Common myeloid progenitor, CD34-positive (primary cell): ENCODE data around the gene DSG2. TPM values are rescaled to one million over a fixed set of nuclear protein-coding genes. Genes with fewer than 3 reads are reported as not detected.

Experiments
- CTCF ChIA-PET: fragments of 350-600 bp; sonication (Branson Sonifier 250); formaldehyde crosslinking; loops from one replicate; lab custom pipeline; 2021; ENCODE audit warnings: antibody characterized with exemption; lab: Charles Lee
- POLR2A ChIA-PET: fragments of 350-600 bp; sonication (Branson Sonifier 250); formaldehyde crosslinking; loops from one replicate; lab custom pipeline; 2021; ENCODE audit warnings: antibody characterized with exemption; lab: Charles Lee
- DNase-seq, 3 donors: peaks; one replicate each; pipeline versions ENCODE4 v3.0.0 to v3.0.0-alpha.2; 2013
- H3K27ac ChIP-seq, 2 experiments: 1 replicate in 1 of 2; 2 replicates in 1 of 2; pipeline ENCODE4 v1.7.0; 2013; ENCODE audit warnings: inconsistent platforms in 2 of 2, low read length in 2 of 2, mild to moderate bottlenecking in 2 of 2, low read depth in 1 of 2, moderate library complexity in 1 of 2; ENCODE audit not compliant: severe bottlenecking in 2 of 2, insufficient read depth in 1 of 2, poor library complexity in 1 of 2
- H3K27me3 ChIP-seq, 5 experiments: replicated peaks in 2 of 5; 1 replicate in 3 of 5; 2 replicates in 2 of 5; pipeline versions ENCODE4 v1.6.1 to v1.7.0; 2013; ENCODE audit warnings: low read length in 4 of 5, mild to moderate bottlenecking in 2 of 5, moderate library complexity in 2 of 5, inconsistent platforms in 1 of 5; ENCODE audit not compliant: insufficient read depth in 5 of 5, control insufficient read depth in 4 of 5
- H3K36me3 ChIP-seq, 4 experiments: 1 replicate in 2 of 4; 2 replicates in 2 of 4; pipeline versions ENCODE4 v1.6.1 to v1.7.0; 2013; ENCODE audit warnings: low read length in 3 of 4, control low read depth in 1 of 4, mild to moderate bottlenecking in 1 of 4; ENCODE audit not compliant: control insufficient read depth in 4 of 4, insufficient read depth in 4 of 4
- H3K4me1 ChIP-seq, 4 experiments: 1 replicate in 3 of 4; 2 replicates in 1 of 4; pipeline versions ENCODE4 v1.6.1 to v1.7.1; 2013; ENCODE audit warnings: low read length in 3 of 4, mild to moderate bottlenecking in 3 of 4, control low read depth in 1 of 4, inconsistent platforms in 1 of 4, moderate library complexity in 1 of 4; ENCODE audit not compliant: control insufficient read depth in 4 of 4, insufficient read depth in 4 of 4; ENCODE audit errors: control extremely low read depth in 1 of 4
- H3K4me3 ChIP-seq, 7 experiments: 1 replicate in 4 of 7; 2 replicates in 3 of 7; pipeline versions ENCODE4 v1.5.1 to v1.7.0; 2013; ENCODE audit warnings: mild to moderate bottlenecking in 7 of 7, low read length in 6 of 7, moderate library complexity in 6 of 7, inconsistent platforms in 2 of 7, low read depth in 2 of 7, control low read depth in 1 of 7; ENCODE audit not compliant: insufficient read depth in 4 of 7, control insufficient read depth in 1 of 7; ENCODE audit errors: extremely low read depth in 1 of 7
- H3K9me3 ChIP-seq, 5 experiments: 1 replicate in 4 of 5; 2 replicates in 1 of 5; pipeline versions ENCODE4 v1.6.1 to v1.7.1; 2013; ENCODE audit warnings: low read length in 4 of 5, mild to moderate bottlenecking in 2 of 5, inconsistent platforms in 1 of 5, low read depth in 1 of 5, moderate library complexity in 1 of 5; ENCODE audit not compliant: control insufficient read depth in 4 of 5, insufficient read depth in 2 of 5; ENCODE audit errors: control extremely low read depth in 1 of 5
- WGBS: methylation state at CpG from one replicate; pipeline ENCODE4 v1.1.5; 2013; ENCODE audit not compliant: insufficient coverage; 5-methylcytosine and 5-hydroxymethylcytosine counted together
- polyA plus RNA-seq: library from polyadenylated mRNA; unstranded; fragments of 120-200 nt; gene quantifications from one replicate; pipeline ENCODE4 v1.2.1, GENCODE V29; 2013

Gene DSG2
- 34.0 TPM for polyA plus RNA-seq

GRCh38 chr18:31497836-31498573 lies at the start of gene DSG2:
TSS of gene DSG2 (plus strand) at chr18:31498177. CDS start at chr18:31498252, 75 bp downstream.
- peaks cover 14 to 26% (median 19%) of the 10 kb centered on the region in 4 experiments for H3K4me1 ChIP-seq
- H3K27ac ChIP-seq: peak within 1 kb of the TSS; percentile 20 to 79
- peak within 1 kb of the TSS; percentile 59 to 94 (median 93) for H3K4me3 ChIP-seq
- 0% methylated on average over 36 of the region's 79 CpGs for WGBS
- no peaks in the 10 kb centered on the region for H3K36me3 ChIP-seq
- peaks cover 0 to 2% (median 0%) of the 10 kb centered on the region in 5 experiments for H3K27me3 ChIP-seq
- no peaks in the 10 kb centered on the region for H3K9me3 ChIP-seq
- POLR2A ChIA-PET: no interaction called here
- DNase-seq: peak; percentile 54 to 82 (median 64)
- CTCF ChIA-PET: interaction anchor here (1.0 to 1.4 kb wide), 2 partner anchors 9 to 11 kb away, joined by 3 to 4 read pairs; no protein-coding TSS in a partner anchor

GRCh38 chr18:31450409-31450808 lies 47.6 kb upstream of the DSG2 start:
- no peaks in the 10 kb centered on the region for H3K9me3 ChIP-seq
- H3K27ac ChIP-seq: no peak overlapping the region
- CTCF ChIA-PET: no interaction called here
- no peaks in the 10 kb centered on the region for H3K27me3 ChIP-seq
- no peak overlapping the region for H3K4me3 ChIP-seq
- no peak for DNase-seq
- H3K36me3 ChIP-seq: no peaks in the 10 kb centered on the region
- POLR2A ChIA-PET: no interaction called here
- no peaks in the 10 kb centered on the region for H3K4me1 ChIP-seq

- ChIA-PET CTCF (no interaction called here), POLR2A (no interaction called here)
- Histone ChIP-seq H3K4me1 (no peaks in the 10 kb centered on the region), H3K36me3 (no peaks in the 10 kb centered on the region), H3K27me3 (no peaks in the 10 kb centered on the region), H3K27ac (no peak overlapping the region), H3K4me3 (no peak overlapping the region), H3K9me3 (no peaks in the 10 kb centered on the region)
- DNase-seq: no peak
- no CpG with 5 or more reads among the region's 1 CpG for whole genome bisulfite sequencing
Measured at GRCh38 chr18:31451625-31452024, 46.4 kb upstream of the DSG2 start.

GRCh38 chr18:31454066-31454708 lies 43.8 kb upstream of the DSG2 start:
- POLR2A ChIA-PET: no interaction called here
- 100% methylated on average over 2 of the region's 3 CpGs for WGBS
- Histone ChIP-seq H3K27me3 (no peaks in the 10 kb centered on the region), H3K27ac (no peak overlapping the region), H3K9me3 (no peaks in the 10 kb centered on the region), H3K4me1 (no peaks in the 10 kb centered on the region), H3K4me3 (no peak overlapping the region), H3K36me3 (no peaks in the 10 kb centered on the region)
- CTCF ChIA-PET: no interaction called here
- no peak for DNase-seq

GRCh38 chr18:31469629-31470028 lies 28.3 kb upstream of the DSG2 start:
- Histone ChIP-seq H3K4me3 (no peak overlapping the region), H3K27ac (no peak overlapping the region), H3K27me3 (no peaks in the 10 kb centered on the region), H3K4me1 (no peaks in the 10 kb centered on the region), H3K9me3 (no peaks in the 10 kb centered on the region), H3K36me3 (no peaks in the 10 kb centered on the region)
- WGBS: no CpG with 5 or more reads among the region's 1 CpG
- ChIA-PET POLR2A (no interaction called here), CTCF (interaction anchor here (1.4 to 1.5 kb wide), 2 partner anchors 8 to 16 kb away, joined by 3 to 4 read pairs; no protein-coding TSS in a partner anchor)
- no peak for DNase-seq

GRCh38 chr18:31478688-31479087 lies 19.3 kb upstream of the DSG2 start:
- ChIA-PET POLR2A (no interaction called here), CTCF (no interaction called here)
- WGBS: 97% methylated on average over 10 of the region's 10 CpGs
- Histone ChIP-seq H3K4me3 (no peak overlapping the region), H3K36me3 (no peaks in the 10 kb centered on the region), H3K9me3 (no peaks in the 10 kb centered on the region), H3K4me1 (no peaks in the 10 kb centered on the region), H3K27me3 (peaks cover 0 to 2% (median 0%) of the 10 kb centered on the region in 5 experiments), H3K27ac (no peak overlapping the region)
- no peak for DNase-seq

- no peaks in the 10 kb centered on the region for H3K4me1 ChIP-seq
- no peaks in the 10 kb centered on the region for H3K9me3 ChIP-seq
- CTCF ChIA-PET: no interaction called here
- WGBS: no CpG with 5 or more reads among the region's 1 CpG
- no peak for DNase-seq
- no peak overlapping the region for H3K4me3 ChIP-seq
- no peak overlapping the region for H3K27ac ChIP-seq
- POLR2A ChIA-PET: no interaction called here
- H3K36me3 ChIP-seq: no peaks in the 10 kb centered on the region
- H3K27me3 ChIP-seq: peaks cover 0 to 2% (median 0%) of the 10 kb centered on the region in 5 experiments
Measured at GRCh38 chr18:31482051-31482450, 15.9 kb upstream of the DSG2 start.
